H9 (cell line): Measurements from ENCODE around the gene CD84. TPM values are rescaled to one million over a fixed set of nuclear protein-coding genes. Genes with fewer than 3 reads are reported as not detected.

Experiments
- DNase-seq: peaks from one replicate; pipeline ENCODE4 v3.0.0-alpha.2; 2017
- H2AFZ ChIP-seq: one replicate; pipeline ENCODE4 v1.6.1; 2013; ENCODE audit warnings: mild to moderate bottlenecking, low read length, control low read depth, moderate library complexity
- H2AK5ac ChIP-seq: 2 replicates; pipeline ENCODE4 v1.6.1; 2013; ENCODE audit warnings: low read length, control low read depth, mixed read lengths; ENCODE audit not compliant: insufficient read length
- H2BK120ac ChIP-seq: one replicate; pipeline ENCODE4 v1.6.1; 2013; ENCODE audit warnings: low read depth, mild to moderate bottlenecking, low read length, control low read depth, inconsistent platforms; ENCODE audit not compliant: poor library complexity, severe bottlenecking
- H2BK12ac ChIP-seq: 2 replicates; pipeline ENCODE4 v1.6.1; 2013; ENCODE audit warnings: low read length, control low read depth, mixed read lengths, low read depth; ENCODE audit not compliant: insufficient read length
- H2BK15ac ChIP-seq: 2 replicates; pipeline ENCODE4 v1.6.1; 2013; ENCODE audit warnings: low read depth, low read length, control low read depth
- H2BK20ac ChIP-seq: one replicate; pipeline ENCODE4 v1.6.1; 2013; ENCODE audit warnings: low read depth, mild to moderate bottlenecking, low read length, control low read depth, inconsistent platforms; ENCODE audit not compliant: poor library complexity, severe bottlenecking
- H2BK5ac ChIP-seq: 2 replicates; pipeline ENCODE4 v1.6.1; 2013; ENCODE audit warnings: low read length, control low read depth, mixed read lengths; ENCODE audit not compliant: insufficient read length
- H3K14ac ChIP-seq: 2 replicates; pipeline ENCODE4 v1.6.1; 2013; ENCODE audit warnings: low read length, control low read depth; ENCODE audit not compliant: insufficient read depth
- H3K18ac ChIP-seq: 2 replicates; pipeline ENCODE4 v1.6.1; 2013; ENCODE audit warnings: low read depth, mild to moderate bottlenecking, mixed read lengths, low read length, control low read depth; ENCODE audit not compliant: insufficient read length
- H3K23ac ChIP-seq: 2 replicates; pipeline ENCODE4 v1.6.1; 2013; ENCODE audit warnings: low read length, control low read depth, mixed read lengths, low read depth; ENCODE audit not compliant: insufficient read length
- H3K23me2 ChIP-seq: 2 replicates; pipeline ENCODE4 v1.6.1; 2013; ENCODE audit warnings: low read depth, mild to moderate bottlenecking, mixed read lengths, low read length, control low read depth; ENCODE audit not compliant: insufficient read length, poor library complexity, severe bottlenecking
- H3K27ac ChIP-seq: 2 replicates; pipeline ENCODE4 v1.5.1; 2013; ENCODE audit warnings: low read length, control low read depth, mixed read lengths, low read depth; ENCODE audit not compliant: insufficient read length
- H3K27me3 ChIP-seq: 2 replicates; pipeline ENCODE4 v1.6.1; 2013; ENCODE audit warnings: low read length, control low read depth, inconsistent platforms; ENCODE audit not compliant: insufficient read depth
- H3K4ac ChIP-seq: 2 replicates; pipeline ENCODE4 v1.6.1; 2013; ENCODE audit warnings: low read depth, mild to moderate bottlenecking, control low read depth, inconsistent platforms, low read length, moderate library complexity
- H3K4me1 ChIP-seq: 2 replicates; pipeline ENCODE4 v1.6.1; 2013; ENCODE audit warnings: low read length, control low read depth, inconsistent platforms; ENCODE audit not compliant: insufficient read depth
- H3K4me2 ChIP-seq: 2 replicates; pipeline ENCODE4 v1.6.1; 2013; ENCODE audit warnings: low read length, control low read depth, mixed read lengths; ENCODE audit not compliant: insufficient read length, insufficient read depth
- H3K56ac ChIP-seq: 2 replicates; pipeline ENCODE4 v1.6.1; 2013; ENCODE audit warnings: low read depth, mild to moderate bottlenecking, mixed read lengths, low read length, control low read depth; ENCODE audit not compliant: insufficient read length
- H3K79me1 ChIP-seq: 2 replicates; pipeline ENCODE4 v1.6.1; 2013; ENCODE audit warnings: low read depth, mild to moderate bottlenecking, moderate library complexity, low read length, control low read depth, inconsistent platforms; ENCODE audit not compliant: insufficient read depth, poor library complexity, severe bottlenecking
- H3K79me2 ChIP-seq: 2 replicates; pipeline ENCODE4 v1.6.1; 2013; ENCODE audit warnings: low read length, control low read depth, inconsistent platforms; ENCODE audit not compliant: insufficient read depth
- H3K9ac ChIP-seq: 2 replicates; pipeline ENCODE4 v1.6.1; 2013; ENCODE audit warnings: low read length, control low read depth, mixed read lengths; ENCODE audit not compliant: insufficient read length; ENCODE audit errors: extremely low read depth
- H3K9me3 ChIP-seq: one replicate; pipeline ENCODE4 v1.6.1; 2013; ENCODE audit warnings: low read depth, low read length, inconsistent platforms; ENCODE audit not compliant: control insufficient read depth
- H3T11ph ChIP-seq: one replicate; pipeline ENCODE4 v1.6.1; 2013; ENCODE audit warnings: mild to moderate bottlenecking, low read length, control low read depth, inconsistent platforms
- H4K20me1 ChIP-seq: one replicate; pipeline ENCODE4 v1.6.1; 2013; ENCODE audit not compliant: control insufficient read depth, insufficient read length, insufficient read depth
- H4K5ac ChIP-seq: 2 replicates; pipeline ENCODE4 v1.6.1; 2013; ENCODE audit warnings: low read depth, mild to moderate bottlenecking, mixed read lengths, low read length, control low read depth; ENCODE audit not compliant: insufficient read length
- H4K8ac ChIP-seq: replicated peaks from 2 replicates; pipeline ENCODE4 v1.6.1; 2013; ENCODE audit warnings: low read length, control low read depth, mixed read lengths, low read depth; ENCODE audit not compliant: insufficient read length
- H4K91ac ChIP-seq: 2 replicates; pipeline ENCODE4 v1.6.1; 2013; ENCODE audit warnings: low read depth, mild to moderate bottlenecking, moderate library complexity, mixed read lengths, low read length, control low read depth; ENCODE audit not compliant: insufficient read length
- H3K27ac Mint-ChIP-seq, 3 experiments: 2 replicates in 2 of 3; 3 replicates in 1 of 3; pipeline ENCODE4 v1.8.0; 2020 to 2021; ENCODE audit warnings: mixed read lengths in 3 of 3, mild to moderate bottlenecking in 1 of 3, moderate library complexity in 1 of 3
- H3K27me3 Mint-ChIP-seq: 2 replicates; pipeline ENCODE4 v1.8.0; 2021; ENCODE audit warnings: low read depth, mild to moderate bottlenecking, moderate library complexity, mixed read lengths
- H3K36me3 Mint-ChIP-seq, 3 experiments: 2 replicates in 2 of 3; 3 replicates in 1 of 3; pipeline ENCODE4 v1.8.0; 2020 to 2021; ENCODE audit warnings: low read depth in 3 of 3, mixed read lengths in 3 of 3; ENCODE audit not compliant: insufficient read depth in 1 of 3
- H3K4me1 Mint-ChIP-seq, 2 experiments: 2 replicates each; pipeline ENCODE4 v1.8.0; 2020; ENCODE audit warnings: mixed read lengths in 2 of 2
- H3K4me3 Mint-ChIP-seq, 2 experiments: 2 replicates in 1 of 2; 3 replicates in 1 of 2; pipeline ENCODE4 v1.8.0; 2020 to 2021; ENCODE audit warnings: mild to moderate bottlenecking in 2 of 2, mixed read lengths in 2 of 2, moderate library complexity in 1 of 2
- H3K9me3 Mint-ChIP-seq, 2 experiments: 2 replicates in 1 of 2; 3 replicates in 1 of 2; pipeline ENCODE4 v1.8.0; 2020; ENCODE audit warnings: mild to moderate bottlenecking in 2 of 2, mixed read lengths in 2 of 2, moderate library complexity in 1 of 2
- WGBS: extraction: QIAGEN DNeasy Blood & Tissue Kit; methylation state at CpG from one replicate; pipeline ENCODE4 v1.1.7; 2013; ENCODE audit warnings: missing lambda C conversion rate, low lambda C conversion rate, mixed read lengths; ENCODE audit not compliant: insufficient read length; ENCODE audit errors: extremely low coverage; 5-methylcytosine and 5-hydroxymethylcytosine counted together
- total RNA-seq: library from RNA; stranded (reverse); gene quantifications from 2 replicates; pipeline ENCODE4 v1.2.1, GENCODE V29; 2021
- TF ChIP-seq, protein P1 (sequence below): fragments of 200-600 bp; sonication (generic); conservative IDR thresholded peaks from 3 replicates; pipeline ENCODE4 v1.8.0; 2021; ENCODE audit warnings: antibody characterized with exemption, mild to moderate bottlenecking

The CD84 gene
- total RNA-seq, 1 experiment from 2014 or later, result not detected

DNA sequence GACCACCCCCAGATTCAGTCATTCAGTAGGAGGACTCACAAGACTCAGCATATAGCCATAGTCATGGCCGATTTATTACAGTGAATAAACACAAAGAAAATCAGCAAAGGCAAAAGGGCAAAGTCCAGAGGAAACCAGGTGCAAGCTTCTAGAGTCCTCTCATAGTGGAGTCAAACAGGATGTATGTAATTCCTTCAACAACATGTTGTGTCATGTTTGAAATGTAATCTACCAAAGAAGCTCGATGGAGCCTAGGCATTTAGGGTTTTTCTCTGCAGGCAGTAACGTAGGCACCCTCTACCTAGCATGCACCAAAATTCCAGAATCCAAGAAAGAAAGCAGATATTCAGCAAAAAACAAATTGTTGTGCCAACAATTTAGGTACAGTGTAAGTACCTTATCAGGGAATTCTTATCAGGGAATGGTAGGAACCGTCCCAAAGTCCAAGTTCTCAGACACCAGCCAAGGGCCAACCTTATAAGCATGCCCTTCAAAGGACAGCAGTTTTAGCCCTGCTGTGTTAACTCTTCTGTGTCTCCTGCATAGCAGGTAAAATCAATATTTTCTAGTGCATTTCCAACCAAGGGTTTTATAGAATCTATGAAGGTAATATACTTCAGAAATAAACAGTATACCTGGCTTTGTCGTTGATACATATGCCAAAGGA, 40.2 kb downstream of the CD84 start:
- Histone ChIP-seq H4K5ac (no peak overlapping the region), H3K9me3 (no peaks in the 10 kb centered on the region), H4K91ac (no peak overlapping the region), H3K4me1 (no peaks in the 10 kb centered on the region), H3K14ac (no peak overlapping the region), H2BK5ac (no peak overlapping the region), H3K79me2 (no peaks in the 10 kb centered on the region), H2BK20ac (no peak overlapping the region), H3K23ac (no peak overlapping the region), H3K18ac (no peak overlapping the region), H2BK12ac (no peak overlapping the region), H2BK15ac (no peak overlapping the region), H3K79me1 (no peaks in the 10 kb centered on the region), H2AFZ (no peak overlapping the region), H2BK120ac (no peak overlapping the region), H4K20me1 (no peaks in the 10 kb centered on the region), H3K4me2 (no peak overlapping the region), H3K56ac (no peak overlapping the region), H3K27me3 (no peaks in the 10 kb centered on the region), H3K23me2 (no peaks in the 10 kb centered on the region), H3K4ac (no peak overlapping the region), H3T11ph (no peak overlapping the region), H3K27ac (no peak overlapping the region), H2AK5ac (no peak overlapping the region), H3K9ac (no peak overlapping the region), H4K8ac (no peak overlapping the region)
- no peak for DNase-seq
- Mint-ChIP-seq H3K36me3 (peaks cover 4 to 14% (median 4%) of the 10 kb centered on the region in 3 experiments), H3K9me3 (peaks cover 9 to 11% of the 10 kb centered on the region in 2 experiments), H3K27ac (no peak overlapping the region), H3K27me3 (peaks cover 1% of the 10 kb centered on the region; the same call in 1 of the 2 replicates), H3K4me3 (no peak overlapping the region), H3K4me1 (no peaks in the 10 kb centered on the region)
- TF ChIP-seq, protein P1, sequence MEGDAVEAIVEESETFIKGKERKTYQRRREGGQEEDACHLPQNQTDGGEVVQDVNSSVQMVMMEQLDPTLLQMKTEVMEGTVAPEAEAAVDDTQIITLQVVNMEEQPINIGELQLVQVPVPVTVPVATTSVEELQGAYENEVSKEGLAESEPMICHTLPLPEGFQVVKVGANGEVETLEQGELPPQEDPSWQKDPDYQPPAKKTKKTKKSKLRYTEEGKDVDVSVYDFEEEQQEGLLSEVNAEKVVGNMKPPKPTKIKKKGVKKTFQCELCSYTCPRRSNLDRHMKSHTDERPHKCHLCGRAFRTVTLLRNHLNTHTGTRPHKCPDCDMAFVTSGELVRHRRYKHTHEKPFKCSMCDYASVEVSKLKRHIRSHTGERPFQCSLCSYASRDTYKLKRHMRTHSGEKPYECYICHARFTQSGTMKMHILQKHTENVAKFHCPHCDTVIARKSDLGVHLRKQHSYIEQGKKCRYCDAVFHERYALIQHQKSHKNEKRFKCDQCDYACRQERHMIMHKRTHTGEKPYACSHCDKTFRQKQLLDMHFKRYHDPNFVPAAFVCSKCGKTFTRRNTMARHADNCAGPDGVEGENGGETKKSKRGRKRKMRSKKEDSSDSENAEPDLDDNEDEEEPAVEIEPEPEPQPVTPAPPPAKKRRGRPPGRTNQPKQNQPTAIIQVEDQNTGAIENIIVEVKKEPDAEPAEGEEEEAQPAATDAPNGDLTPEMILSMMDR, result no peak
- no CpG with 5 or more reads among the region's 5 CpGs for WGBS
